OCI-LY7 (cell line): ENCODE data around the gene DNAL1. TPM values are rescaled to one million over a fixed set of nuclear protein-coding genes. Genes with fewer than 3 reads are reported as not detected.
A peak's percentile ranks its signal among the peaks of the same experiment; 100 is the strongest.

ENCODE experiments used
- Bru-seq: library from RNA; stranded (reverse); fragments of 400-500 nt; gene quantifications from one replicate; lab custom pipeline; 2021; lab: Mats Ljungman, UMichigan
- BruChase-seq, 2 experiments: library from RNA; stranded (reverse); fragments of 400-500 nt; gene quantifications; one replicate each; lab custom pipeline; 2021; lab: Mats Ljungman, UMichigan
- BruUV-seq: library from RNA; stranded (reverse); fragments of 400-500 nt; replicated peaks from 2 replicates; lab custom pipeline; 2021; lab: Mats Ljungman, UMichigan
- CTCF ChIA-PET: fragments of 300-600 bp; sonication (Branson Sonifier 250); formaldehyde crosslinking; loops from one replicate; lab custom pipeline; 2022; ENCODE audit warnings: antibody characterized with exemption; ENCODE audit not compliant: unreplicated experiment; lab: Charles Lee
- POLR2A ChIA-PET: fragments of 300-600 bp; sonication (Branson Sonifier 250); formaldehyde crosslinking; loops from one replicate; lab custom pipeline; 2022; ENCODE audit warnings: antibody characterized with exemption; lab: Charles Lee
- DNase-seq: peaks from one replicate; pipeline ENCODE4 v3.0.0-alpha.2; 2015; ENCODE audit warnings: low spot score
- H2AFZ ChIP-seq: fragments of 200-600 bp; sonication (generic), shearing (Covaris generic); 2 replicates; pipeline ENCODE4 v1.6.1; 2014; ENCODE audit warnings: mild to moderate bottlenecking, antibody characterized with exemption, low read length, moderate library complexity
- H3K27ac ChIP-seq: fragments of 200-600 bp; sonication (generic); 2 replicates; pipeline ENCODE4 v1.5.1; 2014; ENCODE audit warnings: mixed run types, low read depth, mild to moderate bottlenecking, moderate library complexity, low read length, inconsistent platforms; ENCODE audit not compliant: poor library complexity, severe bottlenecking
- H3K36me3 ChIP-seq: fragments of 200-600 bp; sonication (generic); 2 replicates; pipeline ENCODE4 v1.6.1; 2014; ENCODE audit warnings: mild to moderate bottlenecking, antibody characterized with exemption, low read length, moderate library complexity, mixed read lengths; ENCODE audit not compliant: insufficient read depth
- H3K4me1 ChIP-seq: fragments of 200-600 bp; sonication (generic); 2 replicates; pipeline ENCODE4 v1.5.1; 2014; ENCODE audit warnings: mild to moderate bottlenecking, low read length; ENCODE audit not compliant: insufficient read depth, poor library complexity, severe bottlenecking
- H3K4me2 ChIP-seq: fragments of 200-600 bp; sonication (generic); 2 replicates; pipeline ENCODE4 v1.6.1; 2014; ENCODE audit warnings: mild to moderate bottlenecking, low read length
- H3K4me3 ChIP-seq: fragments of 200-600 bp; sonication (generic); 2 replicates; pipeline ENCODE4 v1.5.1; 2014; ENCODE audit warnings: mild to moderate bottlenecking, low read depth, low read length; ENCODE audit not compliant: poor library complexity, severe bottlenecking
- H3K79me2 ChIP-seq: fragments of 200-600 bp; sonication (generic); 2 replicates; pipeline ENCODE4 v1.6.1; 2016; ENCODE audit warnings: low read depth, mild to moderate bottlenecking, low read length, moderate library complexity, mixed read lengths; ENCODE audit not compliant: insufficient read depth
- H3K9me2 ChIP-seq: fragments of 200-600 bp; sonication (generic); 2 replicates; pipeline ENCODE4 v1.6.1; 2016; ENCODE audit warnings: mild to moderate bottlenecking, low read length, mixed read lengths; ENCODE audit not compliant: insufficient read depth
- H3K9me3 ChIP-seq: fragments of 200-600 bp; sonication (generic); 2 replicates; pipeline ENCODE4 v1.6.1; 2014; ENCODE audit warnings: mild to moderate bottlenecking, mixed run types, low read length, mixed read lengths
- H4K20me1 ChIP-seq: fragments of 200-600 bp; sonication (generic); 2 replicates; pipeline ENCODE4 v1.6.1; 2014; ENCODE audit warnings: mild to moderate bottlenecking, antibody characterized with exemption, low read length, moderate library complexity, mixed read lengths; ENCODE audit not compliant: insufficient read depth
- EZH2phosphoT487 ChIP-seq: fragments of 200-600 bp; sonication (generic); IDR thresholded peaks from 2 replicates; pipeline ENCODE4 v1.6.1; 2018; ENCODE audit warnings: low read depth, borderline replicate concordance, mild to moderate bottlenecking, mixed run types, antibody characterized with exemption, low read length, moderate library complexity, mixed read lengths
- intact Hi-C: fragments of 100-400 bp; cut with micrococcal nuclease; formaldehyde crosslinking; loops from one replicate; pipeline ENCODE4 v1.10.0; 2022; ENCODE audit not compliant: unreplicated experiment
- long read RNA-seq: library from polyadenylated mRNA; stranded (forward); transcript quantifications from one replicate; pipeline ENCODE4 v2.0.0, GENCODE V29; 2022
- total RNA-seq, 2 experiments: library from RNA; depleted of rRNA in 1 of 2; stranded (reverse); fragments of >200 nt in 1 of 2; shearing (Covaris generic) in 1 of 2; gene quantifications; 2 replicates each; pipeline ENCODE4 v1.2.3, GENCODE V29; 2014 to 2022
- TF ChIP-seq, protein P1 (sequence below): fragments of 200-600 bp; sonication (generic); conservative IDR thresholded peaks from 2 replicates; pipeline ENCODE4 v1.5.1; 2014; ENCODE audit warnings: mild to moderate bottlenecking, antibody characterized with exemption, low read length, moderate library complexity, mixed read lengths

Gene DNAL1
- total RNA-seq (2014; rRNA removed; shearing (Covaris generic)) = 5.6 and 6.7 TPM in 2 replicates
- total RNA-seq (2022) = 7.5 and 9.4 TPM in 2 replicates
- percentile 47 among the genes with signal in this experiment for Bru-seq, nascent RNA
- percentile 52 among the genes with signal in this experiment for BruChase-seq, experiment 1, labeled RNA remaining after a 6-hour chase
- BruChase-seq, experiment 2, labeled RNA remaining after a 2-hour chase = percentile 55 among the genes with signal in this experiment
- long read RNA-seq, full-length matches to known transcripts = 8 of 8 reads
- long read RNA-seq, partial matches to known transcripts = 0 of 8 reads
- long read RNA-seq, other reads (novel, unspliced or antisense) = 0 of 8 reads

DNA sequence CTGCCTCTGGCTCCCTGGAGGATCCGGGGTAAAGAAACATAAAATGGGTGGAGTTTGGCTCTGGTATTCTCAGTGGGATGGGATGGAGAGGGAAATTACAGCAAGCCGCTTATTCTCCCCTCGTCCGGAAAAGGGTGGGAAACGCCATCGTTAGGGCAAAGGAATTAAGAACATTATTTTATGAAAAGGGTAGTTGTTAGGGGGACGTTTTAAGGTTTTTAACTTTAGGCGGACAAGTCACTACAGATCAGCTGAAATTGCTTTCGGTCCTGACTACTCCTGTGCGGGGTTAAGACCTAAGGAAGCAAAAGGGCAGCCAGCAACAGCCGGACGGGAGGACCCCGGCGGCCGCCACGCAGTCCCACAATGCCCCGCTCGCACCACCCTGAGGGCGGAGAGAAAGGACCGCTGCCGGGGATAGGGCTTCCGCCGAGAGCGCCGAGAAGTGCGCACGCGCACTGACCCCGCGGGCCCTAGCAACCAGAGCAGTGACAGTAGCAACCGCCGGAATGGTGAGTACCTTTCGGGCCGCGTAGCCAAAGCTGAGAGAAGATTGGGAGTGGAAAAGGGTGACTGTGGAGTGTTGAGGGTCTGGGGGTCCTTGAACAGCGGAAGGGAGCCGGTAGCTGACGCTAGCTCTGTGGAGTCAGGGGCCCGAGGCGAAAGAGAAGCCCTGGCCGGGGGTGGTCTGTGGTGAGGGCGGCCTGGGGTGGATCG lies at the start of gene DNAL1:
Gene DNAL1 (plus strand): TSS at position 456 of the 717 bp plus-strand sequence. CDS start 54 bp downstream, at position 510.
- Histone ChIP-seq H3K79me2 (no peaks in the 10 kb centered on the region), H3K4me1 (peaks cover 13% of the 10 kb centered on the region), H3K36me3 (no peaks in the 10 kb centered on the region), H4K20me1 (no peaks in the 10 kb centered on the region), H3K4me2 (peak within 1 kb of the TSS; percentile 80), H2AFZ (peak within 1 kb of the TSS; percentile 94), H3K27ac (no peak within 1 kb of the TSS), H3K9me2 (no peaks in the 10 kb centered on the region), H3K9me3 (no peaks in the 10 kb centered on the region), H3K4me3 (peak within 1 kb of the TSS; percentile 75)
- TF ChIP-seq EZH2phosphoT487 = no peak
- TF ChIP-seq, protein P1, sequence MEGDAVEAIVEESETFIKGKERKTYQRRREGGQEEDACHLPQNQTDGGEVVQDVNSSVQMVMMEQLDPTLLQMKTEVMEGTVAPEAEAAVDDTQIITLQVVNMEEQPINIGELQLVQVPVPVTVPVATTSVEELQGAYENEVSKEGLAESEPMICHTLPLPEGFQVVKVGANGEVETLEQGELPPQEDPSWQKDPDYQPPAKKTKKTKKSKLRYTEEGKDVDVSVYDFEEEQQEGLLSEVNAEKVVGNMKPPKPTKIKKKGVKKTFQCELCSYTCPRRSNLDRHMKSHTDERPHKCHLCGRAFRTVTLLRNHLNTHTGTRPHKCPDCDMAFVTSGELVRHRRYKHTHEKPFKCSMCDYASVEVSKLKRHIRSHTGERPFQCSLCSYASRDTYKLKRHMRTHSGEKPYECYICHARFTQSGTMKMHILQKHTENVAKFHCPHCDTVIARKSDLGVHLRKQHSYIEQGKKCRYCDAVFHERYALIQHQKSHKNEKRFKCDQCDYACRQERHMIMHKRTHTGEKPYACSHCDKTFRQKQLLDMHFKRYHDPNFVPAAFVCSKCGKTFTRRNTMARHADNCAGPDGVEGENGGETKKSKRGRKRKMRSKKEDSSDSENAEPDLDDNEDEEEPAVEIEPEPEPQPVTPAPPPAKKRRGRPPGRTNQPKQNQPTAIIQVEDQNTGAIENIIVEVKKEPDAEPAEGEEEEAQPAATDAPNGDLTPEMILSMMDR = no peak
- BruUV-seq = TSS peak; percentile 100
- intact Hi-C loops = loop anchor here (2.0 kb wide), 1 partner anchor 68 kb away; no protein-coding TSS in a partner anchor
- peak; percentile 93 for DNase-seq
- CTCF ChIA-PET = no interaction called here
- POLR2A ChIA-PET = interaction anchor here (0.6 to 1.8 kb wide), 4 partner anchors 10 to 168 kb away, joined by 3 to 4 read pairs (median 3); partner anchors contain the start of gene ACOT2

DNA sequence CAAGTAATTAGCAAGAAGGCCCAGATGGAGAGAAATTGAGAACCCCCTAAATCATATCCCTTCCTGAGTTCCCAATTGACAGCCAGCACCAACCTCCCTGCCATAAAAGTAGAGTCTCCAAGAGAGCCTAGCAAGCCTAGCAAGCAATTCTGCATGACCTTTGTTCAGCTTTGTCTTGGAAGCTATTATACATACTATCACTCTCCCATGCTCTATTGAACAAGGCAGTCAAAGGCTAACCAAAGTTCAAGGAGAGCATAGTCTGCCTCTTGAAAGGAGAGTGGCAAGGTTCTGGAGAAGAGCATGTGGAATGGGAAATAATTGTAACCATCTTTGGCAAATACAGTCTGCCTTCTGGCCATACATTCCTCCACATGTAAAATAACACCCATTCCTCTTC lies 45.3 kb upstream of the DNAL1 start:
- H3K36me3 ChIP-seq = no peaks in the 10 kb centered on the region
- TF ChIP-seq, protein P1 = no peak
- TF ChIP-seq EZH2phosphoT487 = no peak
- CTCF ChIA-PET = no interaction called here
- H3K79me2 ChIP-seq = no peaks in the 10 kb centered on the region
- BruUV-seq = no TSS peak
- intact Hi-C loops = no loop called here
- no peak overlapping the region for H3K27ac ChIP-seq
- no peak overlapping the region for H2AFZ ChIP-seq
- H3K4me1 ChIP-seq = no peaks in the 10 kb centered on the region
- DNase-seq = no peak
- no peak overlapping the region for H3K4me3 ChIP-seq
- no peaks in the 10 kb centered on the region for H3K9me3 ChIP-seq
- H3K4me2 ChIP-seq = no peak overlapping the region
- H4K20me1 ChIP-seq = no peaks in the 10 kb centered on the region
- H3K9me2 ChIP-seq = no peaks in the 10 kb centered on the region
- POLR2A ChIA-PET = no interaction called here
